Left lobe of liver (tissue), 2 donors: Measurements from ENCODE around the gene MPP1. TPM values are rescaled to one million over a fixed set of nuclear protein-coding genes. Genes with fewer than 3 reads are reported as not detected.
A peak's percentile ranks its signal among the peaks of the same experiment; 100 is the strongest.
"Not testable (repeated sequence)": the region's sequence is repeated elsewhere in the genome, so short reads cannot be mapped to it uniquely, and the experiment has no call there.

Experiments
- ATAC-seq: fragments of 200-7000 bp; cut with Tn5 transposase; one replicate; pipeline ENCODE4 v1.9.1; 2020; ENCODE audit warnings: mild to moderate bottlenecking, moderate library complexity
- DNase-seq: peaks from one replicate; pipeline ENCODE4 v3.0.0-alpha.2; 2020; ENCODE audit warnings: low spot score
- total RNA-seq: library from RNA; stranded (reverse); gene quantifications from one replicate; pipeline ENCODE4 v1.2.1, GENCODE V29; 2021
- donor health status: DM: no; HTN: no; CAD: no; lungs with moderate emphysema.
- donor health status: DM: no; HTN: yes; CAD: no.

MPP1 gene
- 22.9 TPM for total RNA-seq

DNA sequence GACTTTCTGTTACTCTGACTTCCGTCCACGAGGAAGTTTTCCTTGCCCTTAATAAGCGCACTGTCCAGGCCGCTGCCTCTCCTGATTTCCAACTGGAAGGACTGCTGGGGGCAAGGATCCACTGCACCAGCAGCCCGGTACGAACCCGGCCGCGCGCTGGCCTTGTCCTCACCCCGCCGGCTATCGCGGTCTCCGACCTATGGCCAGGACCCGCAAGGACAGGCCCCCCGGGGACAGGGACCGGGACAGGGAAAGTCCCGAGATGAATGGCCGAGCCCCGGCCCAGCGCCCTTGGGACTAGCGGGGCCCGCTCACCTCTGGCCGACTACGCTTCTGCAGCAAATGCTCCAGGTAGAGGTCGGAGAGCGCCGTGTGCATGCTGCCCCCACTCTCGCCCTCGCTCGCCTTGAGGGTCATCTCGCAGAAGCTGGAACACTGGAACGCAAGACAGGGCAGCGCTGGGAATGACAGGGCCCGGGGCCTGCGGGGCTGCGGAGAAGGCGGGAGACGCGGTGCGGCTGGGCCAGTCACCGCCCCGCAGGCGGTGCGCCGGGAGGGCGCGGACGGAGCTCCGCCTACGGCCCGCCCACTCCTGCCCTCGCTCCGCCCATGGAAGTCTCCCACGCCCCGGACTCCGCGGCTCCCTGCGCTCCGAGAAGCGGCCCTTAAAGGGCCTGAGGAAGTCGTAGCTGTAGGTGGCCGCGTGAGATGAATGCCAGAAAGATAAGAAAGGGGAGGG is at the start of gene MPP1:
TSS of gene MPP1 (minus strand) at position 529 of the 739 bp plus-strand sequence. CDS start at position 417, 112 bp downstream.
- peak; percentile 83 for DNase-seq
- peak; percentile 97 for ATAC-seq

DNA sequence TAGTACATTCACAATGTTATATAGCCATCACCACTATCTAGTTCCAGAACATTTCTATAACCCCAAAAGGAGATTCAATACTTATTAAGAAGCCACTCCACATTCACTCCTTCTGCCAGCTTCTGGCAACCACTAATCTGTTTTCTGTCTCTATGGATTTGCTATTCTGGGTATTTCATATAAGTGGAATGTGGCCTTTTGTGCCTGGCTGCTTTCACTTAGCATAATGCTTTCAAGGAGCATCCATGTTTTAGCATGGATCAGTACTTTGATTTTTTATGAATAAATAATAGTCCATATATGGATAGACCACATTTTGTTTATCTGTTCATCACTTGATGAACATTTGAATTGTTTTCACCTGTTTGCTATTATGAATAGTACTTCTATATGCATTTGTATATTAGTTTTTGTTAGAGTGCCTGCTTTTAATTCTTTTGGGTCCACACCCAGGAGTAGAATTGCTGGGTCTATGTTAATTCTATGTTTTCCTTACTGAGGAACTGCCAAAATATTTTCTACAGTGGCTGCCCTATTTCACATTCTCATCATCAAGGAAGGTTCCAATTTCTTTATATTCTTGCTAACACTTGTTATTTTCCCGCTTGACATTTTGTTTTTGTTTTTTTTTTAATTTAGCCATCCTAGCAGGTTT is 45.8 kb upstream of the MPP1 start:
- ATAC-seq, result no peak
- no peak for DNase-seq

DNA sequence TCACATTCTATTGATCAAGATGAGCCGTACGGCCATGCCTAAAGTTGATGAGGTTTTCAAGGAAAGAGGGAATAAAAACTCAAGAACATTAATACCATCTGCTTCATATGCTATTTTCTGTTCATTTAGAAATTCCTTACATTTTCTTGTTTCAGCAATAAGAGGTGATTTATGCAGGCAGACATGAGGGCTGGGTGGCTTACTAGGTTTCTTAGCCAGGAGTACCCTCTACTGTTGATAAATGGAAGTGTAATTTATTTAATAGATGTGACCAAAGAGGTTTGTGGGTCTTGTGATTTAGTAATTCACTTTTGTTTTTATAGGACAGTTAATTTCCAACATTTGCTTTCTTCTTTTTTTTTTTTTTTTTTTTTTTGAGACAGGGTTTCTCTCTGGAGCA is 35.6 kb upstream of the MPP1 start:
- ATAC-seq (peak; percentile 77), DNase-seq (no peak)

DNA sequence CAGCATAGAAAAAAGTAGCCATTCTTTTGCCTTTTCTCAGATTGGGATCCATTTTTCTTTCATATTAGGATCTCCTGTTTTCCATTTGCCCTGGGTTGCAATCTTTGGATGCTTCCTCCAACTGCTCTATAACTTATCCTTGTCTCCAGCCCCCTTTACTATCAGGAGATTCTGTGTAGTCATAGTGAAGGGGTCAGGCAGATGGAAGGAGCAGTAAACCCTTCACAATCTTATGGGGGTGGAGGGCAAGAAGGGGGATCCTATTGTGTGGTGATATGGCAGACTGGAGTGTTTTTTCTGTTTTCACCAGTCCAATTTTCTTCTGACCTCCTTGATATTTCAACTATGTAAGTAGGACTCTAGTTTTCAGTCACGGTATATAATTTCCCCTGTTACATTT is 30.9 kb upstream of the MPP1 start:
- DNase-seq, result no peak
- no peak for ATAC-seq

DNA sequence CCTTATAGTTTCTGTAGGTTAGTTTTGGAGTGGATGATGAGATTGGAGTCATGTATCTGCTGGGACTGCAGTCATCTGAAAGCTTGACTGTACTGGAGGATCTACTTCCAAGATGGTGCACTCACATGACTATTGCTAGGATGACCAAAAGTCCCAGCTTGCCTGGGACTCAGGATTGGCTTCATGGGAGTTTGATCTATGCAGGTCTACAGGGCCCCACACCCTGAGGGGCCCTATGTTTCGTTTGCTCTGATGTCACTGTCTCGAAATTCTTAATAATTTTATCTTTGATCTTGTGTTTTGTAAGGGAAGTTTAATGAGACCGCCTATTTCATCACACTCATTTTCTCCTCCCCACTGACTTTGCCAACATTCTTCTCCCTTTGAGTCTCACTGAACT is 29.3 kb upstream of the MPP1 start, which contains the start of gene SMIM9:
TSS of gene SMIM9 (minus strand) at position 101 of the 400 bp plus-strand sequence. CDS start 3,806 bp downstream, outside the sequence.
- no peak for ATAC-seq
- DNase-seq, result no peak

DNA sequence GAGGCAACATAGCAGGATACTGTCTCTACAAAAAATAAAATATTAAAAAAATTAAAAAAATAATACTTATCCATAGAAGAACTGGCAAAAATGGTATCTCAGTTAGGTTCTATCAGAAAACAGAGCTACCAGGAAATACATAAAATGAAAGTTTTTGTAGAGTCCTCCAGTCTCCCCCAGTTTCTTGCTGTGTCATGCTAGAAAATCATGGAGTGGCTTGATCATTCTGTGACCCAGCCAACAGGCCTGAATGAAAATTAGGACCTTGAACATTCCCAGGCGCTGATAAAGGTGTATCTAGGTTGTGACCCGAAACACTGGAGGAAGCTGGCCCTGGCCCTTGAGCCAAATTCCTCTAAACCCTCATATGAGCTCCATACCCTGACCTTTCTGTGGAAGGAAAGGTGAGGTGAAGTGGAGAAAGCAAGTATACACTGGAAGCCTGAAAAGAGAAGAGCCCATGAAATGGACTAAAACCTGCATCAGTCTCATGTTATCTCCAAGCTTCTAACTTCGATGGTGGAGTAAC is 28.5 kb upstream of the MPP1 start:
- ATAC-seq (no peak), DNase-seq (no peak)

DNA sequence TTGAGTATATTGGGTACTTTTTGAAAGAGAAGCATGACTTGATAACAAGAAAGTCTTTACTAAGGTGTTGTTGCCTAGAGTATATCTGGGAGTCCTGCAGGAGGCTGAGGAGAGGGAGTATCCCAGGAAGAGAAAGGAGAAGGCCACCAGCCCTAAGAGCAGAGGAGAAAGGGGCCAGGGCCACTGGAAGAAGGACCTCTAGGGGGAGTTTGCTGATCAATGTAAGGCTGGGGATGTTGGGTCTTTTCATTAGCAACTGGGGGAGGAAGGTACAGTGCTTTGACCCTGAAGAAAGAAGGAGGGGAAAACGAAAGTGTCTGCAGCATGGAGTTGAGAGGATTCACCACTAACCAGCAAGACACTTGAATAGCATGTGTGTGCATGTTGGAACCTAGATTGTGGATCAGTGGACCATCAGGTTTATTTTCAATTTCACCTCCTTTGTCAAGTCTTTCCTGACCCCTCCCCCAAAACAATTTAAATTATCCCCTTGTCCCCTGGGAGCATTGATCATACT is 24.7 kb upstream of the MPP1 start:
- ATAC-seq, result no peak
- DNase-seq, result no peak

DNA sequence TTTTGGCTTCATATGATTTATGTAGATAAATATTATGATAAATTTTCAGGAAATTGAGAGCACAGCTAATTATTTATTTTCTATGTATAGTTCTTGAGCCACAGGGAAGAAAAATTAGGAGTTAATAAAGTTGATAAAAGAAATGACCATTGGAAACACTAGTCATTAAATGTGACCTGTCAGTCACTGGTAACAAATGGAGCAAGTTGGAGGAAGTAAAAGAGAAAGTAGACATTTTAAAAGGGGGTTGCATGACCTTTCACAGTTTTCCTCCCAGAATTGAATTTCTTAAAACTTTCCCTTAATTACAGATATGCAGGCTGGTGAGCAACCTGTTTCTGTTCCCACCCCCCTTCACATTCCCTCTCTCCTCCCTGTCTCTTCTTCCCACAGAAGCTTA is 23.8 kb upstream of the MPP1 start:
- DNase-seq (no peak), ATAC-seq (no peak)

DNA sequence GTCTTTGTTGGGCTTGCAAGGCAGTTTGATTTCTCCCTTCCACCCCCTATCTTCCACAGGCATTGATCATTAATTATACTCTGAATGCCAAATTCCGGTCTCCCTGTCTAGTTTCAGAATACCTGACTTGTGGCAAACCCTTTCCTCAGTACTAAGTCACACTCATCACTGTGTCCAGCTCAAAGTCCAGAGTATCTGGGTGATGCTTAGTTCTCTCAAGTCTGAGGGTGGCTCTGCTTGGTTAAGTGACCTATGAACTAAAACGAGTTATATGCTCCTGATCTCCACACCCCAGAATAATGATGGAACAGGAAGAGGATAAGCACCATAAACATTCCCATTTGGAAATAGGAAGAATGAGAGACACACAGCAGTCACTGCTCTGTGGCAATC is 22.7 kb upstream of the MPP1 start:
- ATAC-seq (no peak), DNase-seq (no peak)

DNA sequence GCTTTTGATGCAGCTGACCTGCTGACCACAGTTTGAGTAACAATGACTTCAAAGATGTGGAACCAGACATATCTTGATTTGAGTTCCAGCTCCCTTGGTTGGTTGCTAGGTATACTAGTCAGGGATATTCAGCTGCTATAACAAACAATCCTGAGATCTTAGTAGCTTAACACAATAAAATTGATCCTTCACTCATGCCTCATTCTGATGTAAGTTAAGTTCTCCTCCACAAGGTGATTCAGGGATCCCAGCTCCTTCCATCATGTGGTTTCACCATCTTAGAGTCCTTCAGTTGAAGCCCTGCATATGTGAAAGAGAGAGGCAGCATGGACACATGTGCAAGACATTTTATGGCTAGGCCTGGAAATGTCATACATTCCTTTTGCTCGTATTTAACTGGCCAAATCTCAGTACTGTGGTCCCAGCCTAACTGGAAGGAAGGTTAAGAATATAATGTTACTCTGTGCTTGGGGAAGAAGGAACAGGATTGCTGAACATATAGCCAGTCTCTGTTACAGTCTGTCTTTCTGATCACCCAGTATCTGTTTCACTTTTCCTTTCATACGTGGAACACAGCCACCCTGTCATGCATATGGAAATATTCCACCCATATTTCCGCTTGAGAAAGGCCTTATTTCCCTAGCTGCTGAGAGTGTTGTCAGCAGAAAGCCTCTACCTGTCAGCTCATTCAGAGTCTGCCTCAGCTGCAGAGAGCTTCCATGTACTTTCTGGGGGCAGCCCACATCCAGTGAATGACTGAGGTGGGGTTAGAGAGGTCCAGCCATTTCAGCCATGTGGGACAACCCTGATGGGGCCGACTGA is 22.1 kb upstream of the MPP1 start:
- ATAC-seq (no peak), DNase-seq (no peak)

DNA sequence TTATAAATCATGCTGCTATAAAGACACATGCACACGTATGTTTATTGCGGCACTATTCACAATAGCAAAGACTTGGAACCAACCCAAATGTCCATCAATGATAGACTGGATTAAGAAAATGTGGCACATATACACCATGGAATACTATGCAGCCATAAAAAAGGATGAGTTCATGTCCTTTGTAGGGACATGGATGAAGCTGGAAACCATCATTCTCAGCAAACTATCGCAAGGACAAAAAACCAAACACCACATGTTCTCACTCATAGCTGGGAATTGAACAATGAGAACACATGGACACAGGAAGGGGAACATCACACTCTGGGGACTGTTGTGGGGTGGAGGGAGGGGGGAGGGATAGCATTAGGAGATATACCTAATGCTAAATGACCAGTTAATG is 20.3 kb upstream of the MPP1 start:
- DNase-seq, ATAC-seq: not testable (repeated sequence)

DNA sequence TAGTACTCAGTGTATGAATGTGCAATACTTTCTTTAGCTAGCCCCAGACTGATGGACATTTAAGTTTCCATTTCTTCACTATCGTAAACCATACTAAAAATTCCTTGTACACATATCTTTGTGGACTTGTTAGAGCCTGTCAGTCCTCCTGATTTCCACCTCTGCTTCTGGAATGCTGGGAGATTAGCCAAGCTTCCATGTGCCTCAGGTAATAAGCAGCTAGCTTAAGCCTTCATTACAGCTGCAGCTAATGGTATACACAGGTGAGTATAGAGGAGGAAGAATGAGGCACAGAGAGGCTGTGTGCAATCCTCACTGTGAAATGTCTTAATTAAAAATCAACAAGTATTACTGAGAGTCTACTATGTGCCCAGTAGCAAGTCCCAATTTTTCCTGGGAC is 19.4 kb upstream of the MPP1 start:
- ATAC-seq (no peak), DNase-seq (no peak)

DNA sequence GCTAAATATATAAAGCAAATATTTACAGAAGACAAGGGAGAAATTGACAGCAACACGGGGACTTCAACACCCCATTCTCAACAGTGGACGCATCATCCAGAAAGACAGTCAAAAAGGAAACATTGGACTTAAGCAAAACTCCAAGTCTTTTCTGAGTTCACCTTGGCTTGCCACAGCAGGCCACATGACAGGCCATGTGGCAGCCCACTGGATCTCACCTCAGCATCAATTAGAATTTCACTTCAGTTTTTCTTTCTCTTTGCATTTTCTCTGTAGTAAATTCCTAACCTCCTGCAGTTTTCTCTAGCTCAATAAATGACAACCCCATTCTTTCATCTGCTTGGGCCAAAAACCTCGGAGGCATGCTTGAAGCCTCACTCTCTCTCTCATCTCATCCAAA is 16.7 kb upstream of the MPP1 start:
- DNase-seq (no peak), ATAC-seq (no peak)

DNA sequence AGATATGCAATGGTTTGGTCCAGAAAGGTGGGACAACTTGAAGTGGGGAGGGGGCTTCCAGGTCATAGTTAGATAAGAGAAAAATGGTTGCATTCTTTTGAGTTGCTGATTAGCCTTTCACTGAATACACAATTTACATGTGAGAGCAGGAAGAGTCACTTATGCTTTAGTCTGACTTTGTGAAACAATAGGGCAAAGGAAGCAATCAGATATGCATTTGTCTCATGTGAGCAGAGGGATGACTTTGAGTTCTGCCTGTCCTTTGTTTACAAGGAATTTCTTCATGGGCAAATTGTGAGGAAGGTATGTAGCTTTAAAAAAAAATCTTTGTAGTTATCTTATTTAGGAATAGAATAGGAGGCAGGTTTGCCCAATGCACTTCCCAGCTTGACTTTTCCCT is 16.2 kb upstream of the MPP1 start:
- ATAC-seq, result no peak
- DNase-seq, result no peak

DNA sequence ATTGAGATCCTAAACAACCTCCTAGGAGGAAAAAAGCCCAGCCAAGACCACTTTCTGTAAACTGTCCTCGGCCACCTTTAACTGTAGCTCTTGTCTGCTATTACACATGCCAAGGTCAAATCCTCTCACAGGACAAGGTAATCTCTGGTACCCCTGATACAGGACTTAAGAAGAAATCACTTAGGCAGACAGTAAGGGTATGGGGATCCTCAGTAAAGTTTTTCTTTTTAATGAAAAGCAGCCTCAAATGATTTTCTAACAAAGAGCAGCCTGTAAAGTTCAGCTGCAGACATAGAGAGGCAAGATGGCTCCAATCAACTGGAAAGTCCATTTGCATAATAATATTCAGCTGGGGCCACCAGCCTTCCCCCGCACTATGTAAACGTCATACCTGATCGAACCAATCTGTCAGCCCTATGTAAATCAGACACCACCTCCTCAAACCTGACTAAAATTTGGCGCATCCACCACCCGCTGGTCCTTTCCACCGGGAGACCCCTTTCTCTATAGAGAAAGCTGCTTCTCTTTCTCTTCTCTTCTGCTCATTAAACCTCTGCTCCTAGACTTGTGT is 14.6 kb upstream of the MPP1 start:
- ATAC-seq, result no peak
- DNase-seq, result no peak

DNA sequence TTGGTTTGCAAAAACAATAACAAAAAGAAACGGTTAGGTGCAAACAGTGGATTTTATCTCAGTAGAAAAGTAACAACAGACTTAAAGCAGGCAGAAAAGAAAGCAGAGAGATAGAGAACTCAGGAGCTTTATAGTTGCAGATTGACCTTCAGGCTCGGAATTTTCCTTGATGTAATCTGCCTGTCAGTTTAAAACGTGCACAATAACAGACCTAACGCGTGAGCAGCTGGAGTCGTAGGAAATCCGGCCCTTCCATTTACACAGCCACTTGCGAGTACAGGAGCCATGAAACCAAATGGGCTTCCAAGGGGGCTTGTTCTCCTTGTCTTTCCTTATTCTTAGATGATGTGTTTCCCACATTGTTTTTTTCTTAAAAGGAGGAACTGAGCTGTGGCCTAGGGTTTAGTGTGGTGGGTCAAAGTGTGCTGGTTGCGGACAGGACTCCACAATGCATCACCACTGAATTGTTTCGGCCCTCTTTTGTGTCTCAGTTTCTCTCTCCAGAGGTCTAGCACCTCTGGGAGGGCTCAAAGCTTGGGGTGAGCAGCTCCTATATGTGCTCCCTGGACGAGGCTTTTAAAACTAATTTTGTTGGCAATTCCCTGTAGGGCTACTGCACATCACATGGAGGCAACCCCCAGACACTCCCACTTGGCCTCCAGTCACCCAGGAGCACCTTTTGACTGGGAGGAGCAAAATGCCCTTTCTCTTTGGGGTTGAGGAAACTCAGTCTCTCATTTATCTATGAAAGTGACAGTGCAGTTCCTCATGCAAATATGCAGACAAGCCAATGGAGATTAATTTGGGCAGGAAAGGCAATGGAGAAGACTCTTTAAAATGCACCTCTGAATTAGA is 13.9 kb upstream of the MPP1 start:
- DNase-seq (no peak), ATAC-seq (no peak)

DNA sequence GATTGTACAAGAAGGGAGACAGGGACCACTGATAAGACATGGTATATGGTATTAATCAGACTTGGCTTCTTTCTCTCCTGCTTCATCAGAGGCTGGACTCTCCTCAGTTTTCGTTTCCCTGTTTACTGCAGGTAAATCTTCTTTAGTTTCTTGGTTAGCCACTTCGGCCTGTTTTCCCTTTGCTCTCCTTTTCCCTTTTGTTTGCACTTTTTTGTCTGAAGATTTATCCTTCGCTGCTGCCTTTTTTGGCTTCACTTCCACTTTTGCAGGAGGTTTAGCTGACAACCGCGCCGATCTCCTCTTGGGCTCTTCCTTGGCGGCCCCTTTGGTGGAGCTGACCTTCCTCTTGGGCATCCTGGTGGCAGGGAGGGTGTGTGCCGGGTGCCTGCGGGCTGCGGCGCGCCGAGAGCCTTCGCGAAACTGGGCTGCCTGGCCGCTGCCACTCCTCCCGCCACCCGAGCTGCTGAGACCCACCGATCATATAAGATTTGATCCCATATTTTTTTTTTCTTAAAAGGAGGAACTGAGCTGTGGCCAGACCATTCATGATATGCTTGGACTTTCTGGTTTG is 11.8 kb upstream of the MPP1 start:
- ATAC-seq, DNase-seq: not testable (repeated sequence)

DNA sequence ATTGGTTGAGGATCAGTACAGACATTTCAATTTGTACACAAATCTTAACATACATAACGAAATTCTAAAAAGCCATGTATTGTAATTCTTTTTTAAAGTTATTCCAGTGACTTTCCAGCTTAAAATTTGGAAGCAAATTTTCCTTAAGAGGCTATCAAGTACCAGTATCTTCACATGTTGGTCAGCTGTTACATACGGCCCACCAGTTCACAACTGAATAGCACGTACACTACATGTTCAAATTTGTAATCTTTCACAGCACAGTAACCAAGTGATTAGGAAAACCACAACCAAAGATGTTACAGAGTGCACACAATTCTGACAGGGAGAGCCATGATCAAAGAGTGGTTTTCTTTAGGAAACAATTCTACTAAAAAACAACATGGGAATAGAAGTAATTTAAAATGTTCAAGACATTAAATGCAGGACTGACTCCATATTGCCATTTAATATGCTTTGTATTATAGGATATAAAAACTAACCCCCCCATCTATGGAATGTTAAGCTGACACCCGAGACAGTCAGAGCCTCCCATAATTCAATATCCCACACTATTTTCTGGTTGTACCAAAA is 11.1 kb upstream of the MPP1 start:
- not testable (repeated sequence) for ATAC-seq, DNase-seq

DNA sequence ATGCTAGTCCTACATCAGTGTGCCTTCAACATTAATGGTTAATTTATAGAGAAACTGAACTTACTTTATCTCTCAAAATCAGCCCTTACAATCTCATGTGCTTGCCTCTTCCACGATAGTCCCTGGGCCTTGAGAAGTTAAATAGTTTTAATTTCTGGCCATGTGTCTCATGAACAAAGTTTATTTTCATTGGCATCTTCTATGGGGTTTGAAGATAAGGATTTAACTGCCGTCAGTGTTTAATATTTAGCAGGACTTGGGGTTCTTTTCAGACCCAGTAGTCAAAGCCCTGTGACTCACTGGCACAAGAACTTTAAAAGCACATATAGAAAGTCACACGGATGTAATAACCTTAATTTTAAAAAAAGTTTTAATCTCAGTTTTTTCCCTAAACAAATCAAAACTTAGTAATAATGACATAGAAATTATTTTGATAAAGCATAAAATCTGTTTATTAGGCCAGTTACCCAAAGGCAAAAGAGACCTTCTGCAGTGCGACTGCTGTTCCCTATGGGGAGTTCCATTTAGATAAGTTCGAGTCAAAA is 10.1 kb upstream of the MPP1 start:
- DNase-seq (no peak), ATAC-seq (peak; percentile 75)
